ENCODE measurements around the gene LY6G5C. TPM values are rescaled to one million over a fixed set of nuclear protein-coding genes. Genes with fewer than 3 reads are reported as not detected.

LY6G5C gene
- total and polyA plus RNA-seq, 2 of the 13 experiments (the other 11 are each of a cell fraction or from before 2014, with no cell fraction given) = 0.33 to 0.55 TPM

DNA sequence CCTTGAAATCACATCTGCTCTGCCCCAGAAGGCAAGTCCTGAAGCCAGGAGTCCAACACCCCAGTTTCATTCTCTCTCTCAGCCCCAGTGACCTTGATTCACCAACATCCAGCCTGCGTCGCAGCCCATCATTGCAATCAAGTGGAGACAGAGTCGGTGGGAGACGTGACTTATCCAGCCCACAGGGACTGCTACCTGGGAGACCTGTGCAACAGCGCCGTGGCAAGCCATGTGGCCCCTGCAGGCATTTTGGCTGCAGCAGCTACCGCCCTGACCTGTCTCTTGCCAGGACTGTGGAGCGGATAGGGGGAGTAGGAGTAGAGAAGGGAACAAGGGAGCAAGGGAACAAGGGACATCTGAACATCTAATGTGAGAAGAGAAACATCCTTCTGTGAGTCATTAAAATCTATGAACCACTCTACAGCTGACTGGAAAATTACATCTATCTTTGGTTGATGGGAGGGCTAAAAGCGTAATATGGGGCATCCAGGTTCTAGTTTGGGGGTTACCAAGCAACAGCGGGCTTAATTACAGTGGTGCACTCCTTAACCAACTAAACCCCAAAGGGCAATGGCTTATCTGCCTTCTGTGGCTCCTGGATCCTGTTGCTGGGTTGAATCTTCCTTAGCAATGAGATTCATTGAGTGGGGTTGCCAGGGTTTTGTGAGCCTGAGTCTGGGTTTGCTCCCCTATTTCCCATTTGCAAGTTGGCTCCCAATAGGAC, 36.8 kb upstream of the LY6G5C start (continued):
- peak; percentile 45; the same call in 1 of the 2 replicates for TF ChIP-seq IKZF5 (CRISPR knock-in tag; IDR thresholded peaks at IDR 0.05)
- TF ChIP-seq ZNF782 (CRISPR knock-in tag; IDR thresholded peaks at IDR 0.05; ENCODE audit: borderline replicate concordance) = no peak
- TF ChIP-seq, protein P1, sequence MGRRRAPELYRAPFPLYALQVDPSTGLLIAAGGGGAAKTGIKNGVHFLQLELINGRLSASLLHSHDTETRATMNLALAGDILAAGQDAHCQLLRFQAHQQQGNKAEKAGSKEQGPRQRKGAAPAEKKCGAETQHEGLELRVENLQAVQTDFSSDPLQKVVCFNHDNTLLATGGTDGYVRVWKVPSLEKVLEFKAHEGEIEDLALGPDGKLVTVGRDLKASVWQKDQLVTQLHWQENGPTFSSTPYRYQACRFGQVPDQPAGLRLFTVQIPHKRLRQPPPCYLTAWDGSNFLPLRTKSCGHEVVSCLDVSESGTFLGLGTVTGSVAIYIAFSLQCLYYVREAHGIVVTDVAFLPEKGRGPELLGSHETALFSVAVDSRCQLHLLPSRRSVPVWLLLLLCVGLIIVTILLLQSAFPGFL (CRISPR knock-in tag; IDR thresholded peaks at IDR 0.05) = no peak
- TF ChIP-seq, protein P2, sequence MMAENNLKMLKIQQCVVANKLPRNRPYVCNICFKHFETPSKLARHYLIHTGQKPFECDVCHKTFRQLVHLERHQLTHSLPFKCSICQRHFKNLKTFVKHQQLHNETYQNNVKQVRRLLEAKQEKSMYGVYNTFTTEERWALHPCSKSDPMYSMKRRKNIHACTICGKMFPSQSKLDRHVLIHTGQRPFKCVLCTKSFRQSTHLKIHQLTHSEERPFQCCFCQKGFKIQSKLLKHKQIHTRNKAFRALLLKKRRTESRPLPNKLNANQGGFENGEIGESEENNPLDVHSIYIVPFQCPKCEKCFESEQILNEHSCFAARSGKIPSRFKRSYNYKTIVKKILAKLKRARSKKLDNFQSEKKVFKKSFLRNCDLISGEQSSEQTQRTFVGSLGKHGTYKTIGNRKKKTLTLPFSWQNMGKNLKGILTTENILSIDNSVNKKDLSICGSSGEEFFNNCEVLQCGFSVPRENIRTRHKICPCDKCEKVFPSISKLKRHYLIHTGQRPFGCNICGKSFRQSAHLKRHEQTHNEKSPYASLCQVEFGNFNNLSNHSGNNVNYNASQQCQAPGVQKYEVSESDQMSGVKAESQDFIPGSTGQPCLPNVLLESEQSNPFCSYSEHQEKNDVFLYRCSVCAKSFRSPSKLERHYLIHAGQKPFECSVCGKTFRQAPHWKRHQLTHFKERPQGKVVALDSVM (CRISPR knock-in tag; IDR thresholded peaks at IDR 0.05) = no peak
- TF ChIP-seq ZNF547 (CRISPR knock-in tag; IDR thresholded peaks at IDR 0.05) = no peak
- TF ChIP-seq ZSCAN29 (CRISPR knock-in tag; conservative IDR thresholded peaks at IDR 0.05) = no peak
- TF ChIP-seq KDM3A (CRISPR knock-in tag; IDR thresholded peaks at IDR 0.05; ENCODE audit: low read depth) = no peak
- no peak for TF ChIP-seq SP5 (CRISPR knock-in tag; IDR thresholded peaks at IDR 0.05; ENCODE audit: borderline replicate concordance, low read depth)
- peak; percentile 44; the same call in 1 of the 2 replicates for TF ChIP-seq YEATS2 (CRISPR knock-in tag; IDR thresholded peaks at IDR 0.05; ENCODE audit: borderline replicate concordance)
- no peak for TF ChIP-seq ZNF451 (CRISPR knock-in tag; IDR thresholded peaks at IDR 0.05)
- no peak for TF ChIP-seq ZNF251 (CRISPR knock-in tag; IDR thresholded peaks at IDR 0.05)
- TF ChIP-seq MTF2 (CRISPR knock-in tag; IDR thresholded peaks at IDR 0.05; ENCODE audit: borderline replicate concordance) = no peak
- TF ChIP-seq ZNF180 (CRISPR knock-in tag; IDR thresholded peaks at IDR 0.05; ENCODE audit: borderline replicate concordance, low read depth) = no peak
- no peak for TF ChIP-seq BRCA1 (CRISPR knock-in tag; IDR thresholded peaks at IDR 0.05)
- no peak for TF ChIP-seq CCAR2 (optimal IDR thresholded peaks at IDR 0.05; ENCODE audit: low read depth, low read length)
- TF ChIP-seq ARNT (IDR thresholded peaks at IDR 0.05) = no peak
- no peak for TF ChIP-seq ZUFSP (CRISPR knock-in tag; IDR thresholded peaks at IDR 0.05; ENCODE audit: borderline replicate concordance)
- TF ChIP-seq ARHGAP35 (CRISPR knock-in tag; IDR thresholded peaks at IDR 0.05; ENCODE audit: borderline replicate concordance) = no peak
- TF ChIP-seq, protein P3, sequence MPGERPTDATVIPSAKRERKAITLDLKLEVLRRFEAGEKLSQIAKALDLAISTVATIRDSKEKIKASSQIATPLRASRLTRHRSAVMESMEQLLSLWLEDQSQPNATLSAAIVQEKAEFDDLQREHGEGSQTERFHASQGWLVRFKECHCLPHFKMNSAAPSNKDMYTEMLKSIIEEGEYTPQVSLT (CRISPR knock-in tag; IDR thresholded peaks at IDR 0.05; ENCODE audit: borderline replicate concordance, low read depth) = no peak
- no peak for TF ChIP-seq XBP1 (CRISPR knock-in tag; IDR thresholded peaks at IDR 0.05)
- TF ChIP-seq ZFP62 (CRISPR knock-in tag; IDR thresholded peaks at IDR 0.05) = no peak
- TF ChIP-seq SNAPC2 (CRISPR knock-in tag; IDR thresholded peaks at IDR 0.05) = no peak
- no peak for TF ChIP-seq GLMP (CRISPR knock-in tag; IDR thresholded peaks at IDR 0.05; ENCODE audit: borderline replicate concordance)
